K562 (cell line): ENCODE data around the gene NCDN.

Experiments used
- ETV5 ChIP-seq: sonication (generic); formaldehyde crosslinking; IDR thresholded peaks from 2 replicates; pipeline ENCODE4 v1.4.0; 2020; ENCODE audit warnings: low read depth, mild to moderate bottlenecking, missing genetic modification reagents
- FIP1L1 ChIP-seq: fragments of 200-400 bp; formaldehyde crosslinking; IDR thresholded peaks from 2 replicates; pipeline ENCODE4 v1.6.1; 2018; ENCODE audit warnings: mild to moderate bottlenecking, low read depth, low read length; ENCODE audit not compliant: poor library complexity, severe bottlenecking
- NCOA1 ChIP-seq: fragments of 450-650 bp; IDR thresholded peaks from 2 replicates; pipeline ENCODE4 v1.6.1; 2016; ENCODE audit warnings: low read depth
- POLR2A ChIP-seq: fragments of 450-650 bp; conservative IDR thresholded peaks from 2 replicates; pipeline ENCODE4 v1.6.1; 2016
- RCOR1 ChIP-seq, 2 experiments: IDR thresholded peaks; 2 replicates each; pipeline ENCODE4 v1.6.1; 2012; ENCODE audit warnings: low read depth in 2 of 2, low read length in 2 of 2, borderline replicate concordance in 1 of 2, improper control_type of control experiment in 1 of 2
- ZFX ChIP-seq: sonication (generic); formaldehyde crosslinking; IDR thresholded peaks from 2 replicates; pipeline ENCODE4 v1.8.0; 2022; ENCODE audit warnings: mild to moderate bottlenecking, missing genetic modification reagents, moderate library complexity
- TF ChIP-seq, protein P1 (sequence below), 3 experiments: IDR thresholded peaks in 2 of 3; conservative IDR thresholded peaks in 1 of 3; 2 replicates each; pipeline ENCODE4 v1.5.1; 2011 to 2012; ENCODE audit warnings: low read length in 3 of 3, mild to moderate bottlenecking in 3 of 3, control low read depth in 2 of 3, improper control_type of control experiment in 1 of 3, inconsistent platforms in 1 of 3, low read depth in 1 of 3, mixed read lengths in 1 of 3, moderate library complexity in 1 of 3; ENCODE audit not compliant: insufficient read depth in 2 of 3

DNA sequence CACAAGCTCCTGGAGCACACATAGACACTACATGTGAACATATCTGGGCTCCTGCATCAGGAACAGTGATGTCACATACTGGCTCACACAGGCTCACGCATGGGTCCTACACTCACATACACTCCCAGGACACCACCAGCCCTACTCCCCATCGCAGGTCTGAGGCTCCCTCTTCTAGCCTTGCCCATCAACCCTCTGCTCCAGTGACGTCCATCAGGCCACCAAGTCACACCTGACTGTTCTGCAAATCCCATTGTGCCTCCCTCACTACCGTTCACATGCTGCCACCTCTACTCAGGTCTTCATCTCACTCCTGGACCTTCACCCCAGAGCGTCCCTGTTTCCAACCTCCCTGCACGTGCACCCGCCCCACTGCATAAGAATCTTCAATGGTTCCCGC lies 33.6 kb downstream of the NCDN start:
- no peak for TF ChIP-seq FIP1L1
- TF ChIP-seq RCOR1 (IDR thresholded peaks at IDR 0.05; ENCODE audit: borderline replicate concordance in 1 of 2, low read depth in 2 of 2, low read length in 2 of 2), result no peak
- TF ChIP-seq NCOA1, result no peak
- TF ChIP-seq, protein P1, sequence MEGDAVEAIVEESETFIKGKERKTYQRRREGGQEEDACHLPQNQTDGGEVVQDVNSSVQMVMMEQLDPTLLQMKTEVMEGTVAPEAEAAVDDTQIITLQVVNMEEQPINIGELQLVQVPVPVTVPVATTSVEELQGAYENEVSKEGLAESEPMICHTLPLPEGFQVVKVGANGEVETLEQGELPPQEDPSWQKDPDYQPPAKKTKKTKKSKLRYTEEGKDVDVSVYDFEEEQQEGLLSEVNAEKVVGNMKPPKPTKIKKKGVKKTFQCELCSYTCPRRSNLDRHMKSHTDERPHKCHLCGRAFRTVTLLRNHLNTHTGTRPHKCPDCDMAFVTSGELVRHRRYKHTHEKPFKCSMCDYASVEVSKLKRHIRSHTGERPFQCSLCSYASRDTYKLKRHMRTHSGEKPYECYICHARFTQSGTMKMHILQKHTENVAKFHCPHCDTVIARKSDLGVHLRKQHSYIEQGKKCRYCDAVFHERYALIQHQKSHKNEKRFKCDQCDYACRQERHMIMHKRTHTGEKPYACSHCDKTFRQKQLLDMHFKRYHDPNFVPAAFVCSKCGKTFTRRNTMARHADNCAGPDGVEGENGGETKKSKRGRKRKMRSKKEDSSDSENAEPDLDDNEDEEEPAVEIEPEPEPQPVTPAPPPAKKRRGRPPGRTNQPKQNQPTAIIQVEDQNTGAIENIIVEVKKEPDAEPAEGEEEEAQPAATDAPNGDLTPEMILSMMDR (IDR thresholded peaks at IDR 0.05 in 2 of 3, conservative IDR thresholded peaks at IDR 0.05 in 1 of 3; ENCODE audit: insufficient read depth in 2 of 3, low read depth in 1 of 3, low read length in 3 of 3), result no peak
- TF ChIP-seq ZFX (CRISPR knock-in tag), result no peak
- TF ChIP-seq POLR2A, result no peak
- no peak for TF ChIP-seq ETV5 (CRISPR knock-in tag)
